K562 (cell line): ENCODE results near the gene PRKG1.

Experiments used
- CTCF ChIP-seq, 3 experiments: IDR thresholded peaks in 2 of 3; conservative IDR thresholded peaks in 1 of 3; 2 replicates each; pipeline ENCODE4 v1.5.1; 2011 to 2012; ENCODE audit warnings: low read length in 3 of 3, mild to moderate bottlenecking in 3 of 3, control low read depth in 2 of 3, improper control_type of control experiment in 1 of 3, inconsistent platforms in 1 of 3, low read depth in 1 of 3, mixed read lengths in 1 of 3, moderate library complexity in 1 of 3; ENCODE audit not compliant: insufficient read depth in 2 of 3
- MXI1 ChIP-seq: IDR thresholded peaks from 2 replicates; pipeline ENCODE4 v1.6.1; 2011; ENCODE audit warnings: low read depth, mild to moderate bottlenecking, improper control_type of control experiment, low read length
- YY1 ChIP-seq, 3 experiments: IDR thresholded peaks; 2 replicates each; pipeline ENCODE4 v1.6.1; 2011; ENCODE audit warnings: low read length in 2 of 3, mild to moderate bottlenecking in 2 of 3, moderate library complexity in 2 of 3, borderline replicate concordance in 1 of 3, control low read depth in 1 of 3, low read depth in 1 of 3; ENCODE audit not compliant: insufficient read depth in 3 of 3, insufficient replicate concordance in 2 of 3, control insufficient read depth in 1 of 3, insufficient read length in 1 of 3; ENCODE audit errors: extremely low read depth in 1 of 3
- ZBTB33 ChIP-seq: sonication (generic); formaldehyde crosslinking; IDR thresholded peaks from 2 replicates; pipeline ENCODE4 v1.8.1; 2023; ENCODE audit warnings: mild to moderate bottlenecking, missing genetic modification reagents

GRCh38 chr10:51427758-51428157, 353.5 kb downstream of the PRKG1 start:
- TF ChIP-seq CTCF (IDR thresholded peaks at IDR 0.05 in 2 of 3, conservative IDR thresholded peaks at IDR 0.05 in 1 of 3; ENCODE audit: insufficient read depth in 2 of 3, low read depth in 1 of 3, low read length in 3 of 3) (no peak), ZBTB33 (no peak), MXI1 (no peak), YY1 (IDR thresholded peaks at IDR 0.05; ENCODE audit: borderline replicate concordance in 1 of 3, control insufficient read depth in 1 of 3, extremely low read depth in 1 of 3, insufficient read depth in 3 of 3, insufficient read length in 1 of 3, insufficient replicate concordance in 2 of 3, low read depth in 1 of 3, low read length in 2 of 3) (no peak)
